Activated gamma-delta T cell treated with anti-CD3 and anti-CD28 coated beads, Interleukin-2, amount 50 U/mL, for 16 hours (primary cell): ENCODE data around the gene SNAI1.
"Not testable (repeated sequence)": the region's sequence is repeated elsewhere in the genome, so short reads cannot be mapped to it uniquely, and the experiment has no call there.

Experiments
- DNase-seq: peaks from one replicate; pipeline ENCODE4 v3.0.0-alpha.2; 2020; ENCODE audit warnings: low read depth

The SNAI1 gene

GRCh38 chr20:49987015-49987867 is 4.5 kb downstream of the SNAI1 start:
- DNase-seq = no peak

GRCh38 chr20:49987868-49988690 is 5.3 kb downstream of the SNAI1 start:
- no peak for DNase-seq

- DNase-seq = no peak
These were observed 6.7 kb downstream of the SNAI1 start for GRCh38 chr20:49989234-49990065.

- no peak for DNase-seq
These were observed 7.5 kb downstream of the SNAI1 start for GRCh38 chr20:49990271-49990720.

- DNase-seq = no peak
These were observed 10.5 kb downstream of the SNAI1 start for GRCh38 chr20:49993301-49993751.

- DNase-seq = no peak
These were observed 12.8 kb downstream of the SNAI1 start for GRCh38 chr20:49995586-49995985.

- not testable (repeated sequence) for DNase-seq
These were observed 15.9 kb downstream of the SNAI1 start for GRCh38 chr20:49998478-49999188.

- no peak for DNase-seq
These were observed 16.5 kb downstream of the SNAI1 start for GRCh38 chr20:49999329-49999728.

- not testable (repeated sequence) for DNase-seq
These were observed 17.9 kb downstream of the SNAI1 start for GRCh38 chr20:50000548-50001222.

- no peak for DNase-seq
These were observed 19.1 kb downstream of the SNAI1 start for GRCh38 chr20:50001784-50002311.

- DNase-seq = no peak
These were observed 20.5 kb downstream of the SNAI1 start for GRCh38 chr20:50003253-50003656.

GRCh38 chr20:50004229-50004628 is 21.4 kb downstream of the SNAI1 start:
- DNase-seq = no peak

GRCh38 chr20:50005471-50005981 is 22.7 kb downstream of the SNAI1 start:
- DNase-seq = no peak

GRCh38 chr20:50007369-50007768 is 24.6 kb downstream of the SNAI1 start:
- no peak for DNase-seq

GRCh38 chr20:50008007-50008406 is 25.2 kb downstream of the SNAI1 start:
- DNase-seq = no peak

- no peak for DNase-seq
These were observed 27.0 kb downstream of the SNAI1 start for GRCh38 chr20:50009521-50010454.

- DNase-seq = not testable (repeated sequence)
These were observed 28.8 kb downstream of the SNAI1 start for GRCh38 chr20:50011597-50011996.

GRCh38 chr20:50012282-50013263 is 29.8 kb downstream of the SNAI1 start:
- DNase-seq = no peak
